NCI-H1048 (cell line): Measurements from ENCODE around the gene DNAH17.

Experiments
- DNase-seq: peaks from one replicate; lab custom pipeline; 2025; lab: John Stamatoyannopoulos, UW

The DNAH17 gene

DNA sequence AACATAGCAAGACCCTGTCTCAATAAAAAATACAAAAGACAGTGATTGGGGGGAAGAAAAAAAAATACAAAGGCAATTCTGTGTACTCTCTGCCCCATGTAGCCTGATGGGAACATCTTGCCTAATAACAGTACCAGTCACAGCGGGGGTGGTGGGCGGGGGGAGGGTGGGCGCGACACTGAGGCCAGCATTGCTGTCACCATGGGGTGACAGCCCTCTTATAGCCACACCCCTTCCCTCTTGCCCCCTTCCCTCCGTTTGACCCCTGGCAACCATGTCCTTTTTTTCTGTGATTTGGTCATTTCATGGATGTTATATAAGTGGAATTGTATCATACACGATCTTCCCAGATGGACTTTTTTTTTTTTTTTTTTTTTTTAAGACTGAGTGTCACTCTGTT, 80.9 kb downstream of the DNAH17 start:
- DNase-seq: no peak

DNA sequence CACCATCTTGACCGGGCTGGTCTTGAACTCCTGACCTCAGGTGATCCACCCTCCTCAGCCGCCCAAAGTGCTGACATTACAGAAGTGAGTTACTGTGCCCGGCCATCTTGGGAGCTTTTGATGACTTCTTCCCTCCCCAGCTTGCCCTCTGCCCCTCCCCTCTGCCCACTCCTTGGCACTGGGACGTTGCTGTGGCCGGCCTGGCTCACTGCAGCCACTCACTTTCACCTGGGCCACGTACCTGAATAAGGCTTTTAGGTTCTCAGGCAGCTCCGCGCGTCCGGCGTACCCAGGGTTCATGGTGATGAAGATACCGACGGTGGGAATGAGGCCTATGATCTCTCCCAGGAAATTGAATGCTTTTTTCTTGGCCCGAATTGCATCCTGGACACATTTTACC, 81.6 kb downstream of the DNAH17 start:
- no peak for DNase-seq

DNA sequence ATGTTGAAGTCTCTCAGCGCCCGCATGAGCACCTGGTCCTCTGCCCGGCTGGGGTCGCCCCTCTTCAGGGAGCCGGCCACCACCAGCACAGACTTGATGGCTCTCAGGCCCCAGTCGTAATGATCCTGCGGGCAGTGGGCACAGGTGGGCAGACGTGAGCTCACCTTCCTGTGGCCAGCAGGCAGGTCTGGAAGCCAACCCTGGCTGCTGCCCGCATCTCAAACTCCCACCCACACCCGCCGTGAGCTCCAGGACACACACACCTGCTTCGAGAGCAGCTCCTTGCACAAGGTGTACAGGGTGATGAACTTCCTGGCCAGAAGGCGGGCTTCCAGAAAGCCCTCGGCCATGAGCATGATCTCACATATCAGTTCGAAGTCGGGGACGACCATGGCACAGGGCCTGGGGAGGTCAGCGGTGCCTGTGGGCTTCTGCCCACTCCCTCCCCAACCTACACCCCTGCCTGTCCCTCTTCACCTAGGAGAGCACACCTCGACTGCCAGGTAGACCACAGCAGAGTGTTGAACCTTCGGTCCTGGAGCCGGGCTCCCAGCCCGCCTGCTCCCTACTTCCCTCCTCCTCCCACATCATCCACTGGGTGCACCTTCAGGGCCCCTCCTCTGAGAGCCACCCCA, 82.4 kb downstream of the DNAH17 start:
- no peak for DNase-seq

DNA sequence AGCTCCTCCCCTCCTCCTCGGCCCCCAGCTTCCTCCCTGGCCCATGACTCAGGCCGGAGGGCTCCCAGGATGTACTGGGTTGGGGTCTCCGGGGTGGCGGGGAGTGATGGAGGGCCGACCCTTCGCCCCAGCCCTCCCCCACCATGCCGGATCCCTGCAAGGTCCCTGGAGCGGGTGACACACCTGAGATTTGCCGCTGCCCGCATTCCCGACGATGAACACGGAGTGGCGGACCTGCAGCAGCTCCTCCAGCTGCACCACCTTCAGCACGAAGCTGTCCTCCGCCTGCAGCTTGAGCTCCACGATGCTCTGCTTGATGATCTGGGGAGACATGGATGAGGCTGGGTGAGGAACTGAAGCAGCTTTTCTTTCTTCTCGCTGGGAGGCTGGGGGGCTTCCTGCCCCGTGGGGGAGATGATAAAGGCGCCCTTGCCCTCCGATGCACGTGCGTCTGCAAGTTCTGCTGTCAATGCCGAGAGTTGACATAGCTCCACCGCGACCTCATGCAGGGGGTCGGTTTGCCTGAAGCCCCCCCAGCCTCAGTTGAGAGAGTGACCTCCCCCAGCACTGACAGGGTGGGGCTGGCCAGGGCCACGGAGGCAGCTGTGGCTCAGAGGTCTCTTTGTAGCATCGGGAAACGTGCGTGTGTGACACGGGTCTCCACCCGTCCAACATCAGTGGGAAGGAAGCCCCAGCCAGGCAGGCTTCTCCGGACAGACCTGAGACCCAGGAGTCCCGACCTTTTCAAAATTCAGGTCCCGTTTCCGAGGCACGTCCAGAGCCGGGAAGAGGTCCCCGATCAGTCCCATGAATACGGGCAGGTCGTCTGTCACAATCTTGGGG, 83.1 kb downstream of the DNAH17 start:
- DNase-seq: no peak

DNA sequence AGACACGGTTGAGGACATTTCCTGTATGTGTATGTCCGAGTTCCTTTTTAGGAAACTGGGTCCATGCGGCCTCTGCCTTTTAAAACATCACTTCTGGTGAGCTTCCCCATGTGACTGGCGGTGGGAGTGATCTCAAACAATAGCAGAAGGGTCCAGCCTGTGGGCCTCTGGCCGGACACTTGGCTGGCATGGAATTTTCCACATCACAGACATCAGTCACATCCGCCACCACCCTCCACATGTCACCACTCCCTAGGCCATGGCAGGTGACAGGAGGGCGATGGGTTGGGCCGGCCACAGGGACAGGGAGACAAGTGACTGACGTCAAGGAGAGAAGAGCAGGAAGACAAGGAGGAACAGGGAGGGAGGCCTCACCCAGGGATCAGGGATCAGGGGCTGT, 83.7 kb downstream of the DNAH17 start:
- no peak for DNase-seq

DNA sequence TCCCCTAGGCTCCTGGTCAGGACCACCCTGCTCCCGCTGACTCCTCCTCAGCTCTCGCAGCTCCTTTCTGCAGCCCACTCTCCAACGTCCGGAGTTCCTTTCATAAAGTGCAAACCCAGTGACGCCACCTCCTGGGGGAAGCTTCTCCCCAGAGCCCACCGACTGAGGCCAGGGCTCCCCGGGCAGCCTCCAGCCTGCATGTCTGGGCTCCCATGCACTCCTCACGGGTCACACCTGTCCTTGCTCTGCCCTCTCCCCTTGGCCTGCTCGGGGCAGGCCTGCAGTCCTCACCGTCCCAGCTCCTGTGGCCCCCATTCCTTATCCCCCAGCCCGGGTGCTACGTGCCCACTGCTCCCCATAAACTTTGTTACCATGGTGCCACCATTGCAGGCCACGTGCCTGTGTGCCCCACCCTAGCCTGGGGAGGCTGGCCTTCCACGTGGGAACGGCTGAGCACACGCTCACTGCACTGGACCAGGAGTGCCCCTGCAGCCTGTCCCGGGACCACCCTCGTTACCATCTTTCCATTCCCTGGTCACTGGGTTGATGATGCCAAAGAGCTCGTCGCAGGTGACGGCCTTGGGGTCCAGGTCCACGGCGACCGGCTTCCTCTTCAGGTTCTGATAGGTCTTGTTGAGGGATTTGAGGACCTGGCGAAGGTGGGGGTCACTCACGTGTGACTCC, 84.9 kb downstream of the DNAH17 start:
- no peak for DNase-seq

DNA sequence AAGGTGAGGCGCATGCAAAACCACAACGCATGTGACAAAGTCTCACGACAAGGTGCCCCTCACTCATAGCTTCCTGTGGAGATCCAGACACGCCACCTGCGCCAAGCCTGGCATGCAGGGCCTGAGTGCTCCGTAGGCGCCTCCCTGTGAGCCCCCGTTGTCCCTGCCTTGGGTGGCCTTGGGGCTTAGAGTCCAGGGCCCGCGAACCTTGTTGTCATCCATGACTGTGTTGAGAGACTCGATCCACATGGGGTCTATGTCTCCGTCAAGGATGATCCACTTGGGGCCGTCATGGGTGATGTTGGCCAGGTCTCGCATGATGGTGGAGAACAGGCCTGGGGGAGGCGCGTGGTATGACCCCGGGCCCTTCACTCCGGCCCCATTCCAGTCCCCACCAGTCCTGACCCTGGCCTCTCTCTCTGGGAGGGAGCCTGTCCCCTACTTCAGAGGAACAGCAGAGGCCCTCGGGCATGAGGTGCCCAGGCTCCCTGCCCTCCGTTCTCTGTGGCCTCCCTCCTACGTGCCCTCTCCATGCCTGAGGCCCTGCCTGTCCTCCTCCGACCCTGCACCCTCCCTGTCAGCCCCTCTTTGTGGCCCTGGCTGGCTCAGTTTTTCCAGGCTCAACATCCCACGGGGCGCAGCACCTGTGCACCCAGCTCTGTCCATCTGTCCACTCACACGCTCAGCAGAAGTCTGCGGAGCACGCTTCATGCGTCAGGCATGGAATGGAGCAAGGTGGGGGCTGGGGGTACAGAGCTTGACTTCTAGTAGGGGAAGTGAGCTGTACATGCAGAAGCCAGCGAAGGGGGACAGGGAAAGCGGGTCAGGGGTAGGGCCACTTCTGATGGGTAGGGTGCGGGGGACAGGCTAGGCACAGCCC, 85.7 kb downstream of the DNAH17 start:
- no peak for DNase-seq

DNA sequence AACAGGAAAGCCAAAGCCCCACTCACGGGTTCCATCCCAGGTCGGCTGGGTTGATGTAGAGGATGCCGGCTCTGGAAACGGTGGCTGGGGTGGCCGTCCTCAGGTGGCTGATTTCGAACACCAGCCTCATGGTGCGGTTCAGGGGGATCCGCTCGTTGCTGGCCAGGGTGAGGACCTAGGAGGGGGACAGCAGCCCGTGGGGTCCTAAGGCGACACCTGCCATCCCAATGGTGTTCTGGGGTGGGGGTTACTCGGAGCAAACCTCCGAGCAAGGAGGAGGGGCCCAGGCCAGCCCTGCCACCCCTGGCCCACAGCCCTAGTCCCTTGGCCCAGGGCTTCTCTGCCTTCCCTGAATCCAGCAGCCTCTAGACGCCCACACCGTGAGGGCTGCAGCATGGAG, 86.5 kb downstream of the DNAH17 start:
- DNase-seq: no peak

DNA sequence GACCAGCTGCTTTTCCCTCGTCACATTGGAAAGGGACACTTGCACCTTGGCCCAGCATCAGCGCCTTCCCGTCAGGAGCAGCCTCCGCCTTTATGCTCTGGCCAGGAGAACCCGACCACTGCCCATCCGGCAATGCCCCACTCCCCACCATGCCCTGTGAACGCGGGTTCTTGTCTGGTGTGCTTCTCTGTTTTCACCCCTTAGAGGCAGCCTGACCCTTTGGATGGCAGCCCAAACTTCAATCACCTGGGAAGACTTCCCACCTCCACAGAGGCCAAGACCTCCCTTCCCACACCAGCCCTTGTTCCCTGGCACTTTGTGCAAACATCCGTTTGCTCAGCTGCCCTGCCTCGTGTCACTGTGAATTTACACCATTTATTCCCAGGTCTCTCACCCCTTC, 87.0 kb downstream of the DNAH17 start:
- DNase-seq: no peak

DNA sequence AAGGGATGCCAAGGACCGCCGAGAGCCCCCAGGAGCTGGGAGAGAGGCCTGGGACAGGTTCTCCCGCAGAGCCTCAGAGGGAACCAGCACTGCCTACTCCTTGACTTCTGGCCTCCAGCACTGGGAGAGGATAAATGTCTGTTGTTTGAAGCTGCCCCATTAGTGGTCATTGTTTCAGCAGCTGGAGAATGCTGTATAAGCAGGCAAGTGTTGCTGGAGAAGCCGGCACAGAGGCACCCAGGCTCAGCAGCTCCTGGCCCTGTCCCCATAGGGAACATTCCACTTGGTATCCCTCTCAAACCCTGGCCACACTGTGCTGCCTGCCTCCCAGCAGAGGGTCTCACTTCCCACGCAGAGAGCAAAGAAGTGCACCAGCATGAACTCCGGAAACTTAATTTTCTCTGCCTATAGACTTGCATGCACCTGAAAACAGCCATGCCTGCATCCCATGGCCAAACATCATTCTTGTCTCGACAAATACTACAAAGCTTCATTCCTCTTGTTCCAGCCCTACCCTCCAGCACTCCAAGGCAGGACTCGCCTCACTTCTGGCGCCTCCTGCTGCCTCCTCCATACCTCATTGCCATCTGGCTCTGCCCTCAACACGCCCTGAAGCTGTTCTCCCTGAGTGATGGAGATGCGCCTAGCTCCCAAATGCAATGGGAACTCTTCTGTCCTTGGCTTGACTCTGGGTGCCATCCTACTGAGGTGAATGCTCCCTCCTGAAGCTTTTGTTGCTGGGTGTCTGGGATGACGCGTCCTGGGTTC, 88.1 kb downstream of the DNAH17 start:
- DNase-seq: no peak

DNA sequence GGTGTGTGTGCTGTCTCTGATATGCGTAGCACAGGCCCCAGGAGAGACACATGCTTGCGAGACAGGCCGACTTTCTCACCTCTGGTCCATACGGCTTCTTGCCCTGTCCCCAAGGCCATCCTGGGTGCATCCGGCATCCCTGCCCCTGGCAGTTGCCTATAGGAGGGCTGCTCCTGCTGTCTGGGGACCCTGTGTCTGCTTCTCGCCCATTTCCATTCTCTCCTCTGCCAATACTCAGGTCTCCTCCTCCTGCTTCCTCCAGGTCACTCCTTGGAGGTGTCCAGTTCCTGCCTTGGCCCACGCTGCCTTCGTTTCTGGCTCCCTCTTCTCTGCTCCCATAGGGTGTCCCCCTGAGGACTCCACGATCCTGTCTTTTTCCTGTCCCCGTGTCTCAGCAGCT, 89.0 kb downstream of the DNAH17 start:
- no peak for DNase-seq

DNA sequence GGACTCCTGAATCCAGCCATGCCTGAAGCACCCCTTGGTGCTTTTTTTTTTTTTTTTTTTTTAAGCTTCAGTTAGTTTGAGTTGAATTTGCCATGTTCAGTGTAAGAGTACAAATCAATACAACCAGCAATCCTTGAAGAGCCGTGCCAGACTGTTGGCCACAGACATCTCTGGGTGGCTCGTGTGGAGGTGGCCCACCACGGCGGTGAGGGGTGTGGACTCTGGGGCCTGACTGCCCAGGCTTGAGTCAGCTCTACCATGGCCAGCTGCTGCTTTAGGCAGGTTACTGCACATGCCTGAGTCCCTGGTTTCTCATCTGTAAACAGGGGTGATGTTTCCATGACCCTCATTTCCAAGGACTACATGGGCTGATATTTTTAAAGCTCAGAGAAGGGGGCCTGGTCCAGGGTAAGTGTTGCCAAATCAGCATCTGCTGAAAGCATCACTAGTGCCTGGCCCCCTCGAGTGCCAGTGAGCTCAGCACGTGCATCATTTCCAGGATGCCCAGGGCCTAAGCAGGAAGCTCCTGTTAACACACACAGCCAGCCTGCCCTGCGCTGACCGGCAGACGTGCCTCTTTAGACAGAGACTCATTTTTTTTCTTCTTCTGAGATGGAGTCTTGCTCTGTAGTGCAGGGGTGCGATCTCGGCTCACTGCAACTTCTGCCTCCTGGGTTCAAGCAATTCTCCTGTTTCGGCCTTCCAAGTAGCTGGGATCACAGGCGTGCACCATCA, 90.1 kb downstream of the DNAH17 start:
- DNase-seq: no peak

DNA sequence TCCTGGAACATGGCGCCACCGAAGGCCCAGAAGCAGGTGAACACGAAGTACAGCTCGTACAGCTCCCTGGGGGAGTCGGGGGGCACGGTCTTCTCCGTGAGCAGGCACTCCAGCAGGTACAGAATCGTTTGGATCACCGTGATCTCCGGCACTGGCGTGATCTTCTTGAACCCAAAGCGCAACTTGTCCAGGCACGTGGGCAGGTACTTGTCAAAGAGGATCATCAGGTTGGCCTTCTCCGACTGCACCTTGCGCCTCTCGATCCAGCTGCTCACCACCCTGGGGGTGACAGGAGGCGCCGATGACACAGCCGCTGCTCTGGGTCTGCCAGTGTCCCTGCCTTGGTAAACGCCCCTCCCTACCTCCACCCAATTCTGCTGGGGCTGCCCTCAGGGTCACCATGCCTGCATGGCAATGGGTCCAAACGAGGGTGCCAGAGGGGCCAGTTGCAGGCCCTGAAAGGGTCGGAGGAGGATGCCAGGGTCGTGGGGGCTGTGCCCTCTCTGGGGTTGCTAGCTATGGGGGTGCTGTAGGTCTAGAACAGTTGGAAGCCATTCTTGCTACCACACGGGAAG, 90.9 kb downstream of the DNAH17 start:
- no peak for DNase-seq

DNA sequence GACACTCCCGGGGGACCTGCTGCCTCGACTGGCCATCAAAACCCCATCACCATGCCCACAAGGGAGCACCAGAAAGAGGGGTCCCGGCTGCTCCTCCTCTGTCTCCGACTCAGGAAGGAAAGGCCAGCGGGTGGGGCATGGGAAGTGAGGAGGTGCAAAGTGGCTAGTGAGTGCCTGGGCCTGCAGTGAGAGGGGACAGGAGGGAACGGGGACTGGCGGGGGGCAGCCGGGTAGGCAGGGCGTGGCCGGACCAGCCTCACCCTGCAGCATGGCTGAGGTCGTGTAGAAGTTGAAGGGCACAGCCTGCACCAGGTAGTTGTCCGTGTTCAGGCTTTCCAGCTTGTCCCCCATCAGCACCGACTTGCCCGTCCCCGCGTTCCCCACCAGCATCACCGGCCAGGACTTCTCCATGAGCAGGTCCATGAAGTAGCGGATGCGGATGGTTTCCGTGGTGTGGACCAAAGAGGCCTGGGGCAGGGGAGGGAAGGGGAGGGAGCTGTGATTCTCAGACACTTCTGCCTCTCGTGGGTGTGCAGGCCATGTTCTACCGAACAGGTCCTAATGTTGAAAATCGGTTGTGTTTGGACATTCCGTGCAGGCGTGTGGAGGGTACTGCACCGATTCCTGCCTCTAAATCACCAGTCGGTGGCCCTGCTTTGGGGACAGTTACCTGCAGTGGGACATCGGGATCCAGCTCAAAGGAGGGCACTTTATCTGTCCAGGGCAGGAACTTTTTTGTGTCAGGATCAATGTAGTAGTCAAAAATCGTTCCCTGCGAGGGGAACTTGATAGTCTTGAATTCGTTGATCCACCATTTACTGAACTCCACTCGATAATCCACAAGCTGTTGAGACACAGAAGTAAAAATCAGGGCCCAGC, 91.7 kb downstream of the DNAH17 start:
- no peak for DNase-seq

DNA sequence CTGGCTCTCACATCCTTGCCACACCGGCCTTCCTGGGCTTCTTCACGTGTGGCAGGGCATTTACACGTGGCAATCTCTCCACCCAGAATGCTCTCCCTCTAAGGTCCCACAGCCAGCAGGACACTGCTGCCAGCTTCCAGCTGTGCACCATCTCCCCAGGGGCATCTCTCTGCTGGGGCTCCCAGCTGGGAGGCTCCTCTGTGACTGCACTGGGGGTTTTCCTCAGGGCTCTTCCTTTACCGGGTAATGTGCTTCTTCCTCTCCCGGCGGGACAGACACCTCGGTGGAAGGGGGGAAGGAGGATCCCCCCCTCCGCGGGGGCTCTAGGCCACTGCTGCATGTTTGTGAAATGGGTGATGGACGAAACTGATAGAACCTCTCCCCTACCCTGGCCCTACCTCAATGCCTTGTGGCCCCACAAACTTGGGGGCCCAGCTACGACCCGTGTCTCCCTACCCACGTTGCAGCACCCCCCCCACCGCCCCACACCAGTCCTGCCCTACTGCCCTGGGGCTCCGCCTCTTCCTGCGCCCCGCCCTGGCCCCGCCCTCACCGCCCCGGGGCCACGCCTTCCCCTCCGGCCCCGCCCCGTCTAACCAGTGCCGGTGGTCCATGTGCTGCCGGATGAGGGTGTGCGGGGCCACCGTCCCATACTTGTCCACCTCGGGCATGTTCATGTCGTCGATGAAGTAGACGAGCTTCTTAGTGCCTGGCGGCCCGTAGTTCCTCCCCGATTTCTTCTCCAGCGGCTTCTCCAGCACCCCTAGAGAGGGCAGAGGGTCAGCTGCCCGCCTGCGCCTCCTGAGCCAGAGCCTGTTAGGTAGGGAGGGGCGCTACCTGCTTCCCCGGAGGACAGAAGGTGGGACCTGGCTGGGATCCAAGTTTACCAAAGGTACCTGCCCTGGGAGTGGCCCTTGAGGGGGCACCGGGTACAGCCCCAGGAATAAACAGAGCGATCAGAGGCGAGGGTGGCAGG, 92.6 kb downstream of the DNAH17 start:
- DNase-seq: no peak

DNA sequence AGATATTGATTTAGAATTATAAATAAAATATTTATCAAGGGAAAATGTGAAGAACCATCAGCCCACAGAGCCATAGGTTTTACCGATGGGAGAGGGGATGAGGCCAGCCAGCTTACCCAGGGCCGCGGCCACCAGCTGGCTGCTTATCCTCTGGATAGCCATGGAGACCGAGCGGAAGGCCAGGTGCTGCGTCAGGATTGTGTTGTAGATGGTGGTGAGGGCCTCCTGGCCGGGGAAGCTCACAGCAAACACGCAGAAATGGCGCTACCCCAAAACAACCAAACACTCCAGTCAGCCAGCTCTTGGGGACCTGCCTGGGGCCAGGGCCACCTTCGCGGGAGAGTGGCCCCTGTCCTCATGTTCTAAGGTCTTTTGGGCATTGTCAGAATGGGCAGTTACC, 97.8 kb downstream of the DNAH17 start:
- no peak for DNase-seq

DNA sequence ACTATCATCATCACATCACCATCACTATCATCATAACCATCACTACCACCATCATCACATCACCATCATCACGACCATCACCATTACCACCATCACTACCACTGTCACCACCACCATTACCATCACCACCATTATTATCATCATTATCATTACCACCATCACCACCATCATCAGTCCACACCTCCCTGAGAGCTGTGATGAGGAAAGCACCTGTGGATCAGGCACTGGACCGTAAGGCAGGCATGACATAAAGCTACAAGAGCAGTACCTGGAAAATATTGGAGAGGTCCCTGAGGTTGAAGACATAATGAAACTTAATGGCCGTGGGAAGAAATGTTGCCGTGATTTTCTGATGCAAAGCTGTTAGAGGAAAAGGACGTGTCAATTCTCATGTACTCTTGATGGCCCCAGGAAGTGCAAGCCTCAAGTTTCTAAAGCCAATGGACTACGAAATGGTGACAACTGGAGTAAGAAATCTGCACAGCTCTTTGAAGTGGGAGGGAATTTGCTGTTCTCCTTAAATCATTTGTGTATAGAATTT, 98.4 kb downstream of the DNAH17 start:
- no peak for DNase-seq
